ENCODE measurements around the gene DHX35.
A peak's percentile ranks its signal among the peaks of the same experiment; 100 is the strongest.

Gene DHX35

GRCh38 chr20:38962044-38962927 lies at the start of gene DHX35:
Gene DHX35, plus strand, starts transcription at chr20:38962344. Its CDS starts 24 bp downstream, at chr20:38962368.
- DNase-seq (ENCODE audit: extremely low read depth in 1 of 2, low read depth in 1 of 2): peak; percentile 97

- DNase-seq (ENCODE audit: extremely low read depth in 1 of 2, low read depth in 1 of 2): no peak
Observed at GRCh38 chr20:38915355-38915754, 46.8 kb upstream of the DHX35 start.

GRCh38 chr20:38917657-38918056 lies 44.5 kb upstream of the DHX35 start:
- DNase-seq (ENCODE audit: extremely low read depth in 1 of 2, low read depth in 1 of 2): no peak

- DNase-seq (ENCODE audit: extremely low read depth in 1 of 2, low read depth in 1 of 2): no peak
Observed at GRCh38 chr20:38918172-38918571, 44.0 kb upstream of the DHX35 start.

- no peak for DNase-seq (ENCODE audit: extremely low read depth in 1 of 2, low read depth in 1 of 2)
Observed at GRCh38 chr20:38919683-38920082, 42.5 kb upstream of the DHX35 start.

- DNase-seq (ENCODE audit: extremely low read depth in 1 of 2, low read depth in 1 of 2): no peak
Observed at GRCh38 chr20:38920411-38920810, 41.7 kb upstream of the DHX35 start.

- DNase-seq (ENCODE audit: extremely low read depth in 1 of 2, low read depth in 1 of 2): no peak
Observed at GRCh38 chr20:38920851-38921250, 41.3 kb upstream of the DHX35 start.

GRCh38 chr20:38924718-38925117 lies 37.4 kb upstream of the DHX35 start:
- no peak for DNase-seq (ENCODE audit: extremely low read depth in 1 of 2, low read depth in 1 of 2)

- peak; percentile 94 to 96 for DNase-seq (ENCODE audit: extremely low read depth in 1 of 2, low read depth in 1 of 2)
Observed at GRCh38 chr20:38926142-38926933, 35.8 kb upstream of the DHX35 start, which contains the start of gene FAM83D. Gene FAM83D, plus strand, starts transcription at chr20:38926417. Its CDS starts 26 bp downstream, at chr20:38926443.

GRCh38 chr20:38926934-38927616 lies 35.1 kb upstream of the DHX35 start:
- no peak for DNase-seq (ENCODE audit: extremely low read depth in 1 of 2, low read depth in 1 of 2)

GRCh38 chr20:38927902-38928578 lies 34.1 kb upstream of the DHX35 start:
- DNase-seq (ENCODE audit: extremely low read depth in 1 of 2, low read depth in 1 of 2): no peak

- DNase-seq (ENCODE audit: extremely low read depth in 1 of 2, low read depth in 1 of 2): no peak
Observed at GRCh38 chr20:38930242-38930569, 31.9 kb upstream of the DHX35 start.

GRCh38 chr20:38931984-38932383 lies 30.2 kb upstream of the DHX35 start:
- no peak for DNase-seq (ENCODE audit: extremely low read depth in 1 of 2, low read depth in 1 of 2)

- DNase-seq (ENCODE audit: extremely low read depth in 1 of 2, low read depth in 1 of 2): no peak
Observed at GRCh38 chr20:38932457-38933120, 29.6 kb upstream of the DHX35 start.

GRCh38 chr20:38934530-38934929 lies 27.6 kb upstream of the DHX35 start:
- no peak for DNase-seq (ENCODE audit: extremely low read depth in 1 of 2, low read depth in 1 of 2)

GRCh38 chr20:38935285-38935684 lies 26.9 kb upstream of the DHX35 start:
- no peak for DNase-seq (ENCODE audit: extremely low read depth in 1 of 2, low read depth in 1 of 2)

- DNase-seq (ENCODE audit: extremely low read depth in 1 of 2, low read depth in 1 of 2): no peak
Observed at GRCh38 chr20:38935967-38936407, 26.2 kb upstream of the DHX35 start.

GRCh38 chr20:38937000-38937399 lies 25.1 kb upstream of the DHX35 start:
- DNase-seq (ENCODE audit: extremely low read depth in 1 of 2, low read depth in 1 of 2): no peak

GRCh38 chr20:38937978-38938473 lies 24.1 kb upstream of the DHX35 start:
- DNase-seq (ENCODE audit: extremely low read depth in 1 of 2, low read depth in 1 of 2): no peak

GRCh38 chr20:38939686-38940085 lies 22.5 kb upstream of the DHX35 start:
- DNase-seq (ENCODE audit: extremely low read depth in 1 of 2, low read depth in 1 of 2): no peak

Measured in stimulated activated CD8-positive, alpha-beta memory T cell treated with anti-CD3 and anti-CD28 coated beads, Interleukin-7, amount 100 ng/mL, for 48 hours (primary cell).